Activated CD4-positive, alpha-beta T cell treated with anti-CD3 and anti-CD28 coated beads, Interleukin-2, amount 10 ng/mL, durations not matched to agents 7 days and 5 days (primary cell): ENCODE measurements around the gene RSRP1. TPM values are rescaled to one million over a fixed set of nuclear protein-coding genes. Genes with fewer than 3 reads are reported as not detected.
"Not testable (repeated sequence)": the region's sequence is repeated elsewhere in the genome, so short reads cannot be mapped to it uniquely, and the experiment has no call there.

Source experiments
- CTCF ChIA-PET: fragments of 350-600 bp; sonication (Branson Sonifier 250); formaldehyde crosslinking; loops from one replicate; lab custom pipeline; 2021; ENCODE audit warnings: antibody characterized with exemption; lab: Charles Lee
- POLR2A ChIA-PET: fragments of 350-600 bp; sonication (Branson Sonifier 250); formaldehyde crosslinking; loops from one replicate; lab custom pipeline; 2021; ENCODE audit warnings: antibody characterized with exemption; lab: Charles Lee
- DNase-seq: peaks from one replicate; pipeline ENCODE4 v3.0.0-alpha.2; 2020
- H3K27ac Mint-ChIP-seq: one replicate; pipeline ENCODE4 v1.8.0; 2021; ENCODE audit warnings: mild to moderate bottlenecking, moderate library complexity, mixed read lengths
- H3K27me3 Mint-ChIP-seq: one replicate; pipeline ENCODE4 v1.8.0; 2021; ENCODE audit warnings: mixed read lengths
- H3K36me3 Mint-ChIP-seq: one replicate; pipeline ENCODE4 v1.8.0; 2021; ENCODE audit warnings: low read depth, mixed read lengths
- H3K4me1 Mint-ChIP-seq: one replicate; pipeline ENCODE4 v1.8.0; 2021; ENCODE audit warnings: mixed read lengths
- H3K4me3 Mint-ChIP-seq: one replicate; pipeline ENCODE4 v1.8.0; 2021; ENCODE audit warnings: mild to moderate bottlenecking, moderate library complexity, mixed read lengths
- H3K9me3 Mint-ChIP-seq: one replicate; pipeline ENCODE4 v1.8.0; 2021; ENCODE audit warnings: mixed read lengths
- total RNA-seq, 2 experiments: library from RNA; stranded (reverse); gene quantifications; one replicate each; pipeline ENCODE4 v1.2.3, GENCODE V29; 2021

Gene RSRP1
- total RNA-seq, 2 experiments from 2014 or later: 213 to 271 TPM

GRCh38 chr1:25246600-25247023 lies 642 bp downstream of the RSRP1 start:
- H3K27ac Mint-ChIP-seq: peak overlapping the region; percentile 100
- CTCF ChIA-PET: no interaction called here
- H3K4me1 Mint-ChIP-seq: peaks cover 51% of the 10 kb centered on the region
- H3K36me3 Mint-ChIP-seq: peaks cover 52% of the 10 kb centered on the region
- POLR2A ChIA-PET: interaction anchor here (1.4 kb wide), 1 partner anchor 14 kb away, joined by 23 read pairs; the partner anchor contains the start of gene SYF2
- peak overlapping the region; percentile 98 for H3K4me3 Mint-ChIP-seq
- no peaks in the 10 kb centered on the region for H3K27me3 Mint-ChIP-seq
- DNase-seq: peak; percentile 42
- H3K9me3 Mint-ChIP-seq: no peaks in the 10 kb centered on the region

GRCh38 chr1:25245809-25246599 lies 1.2 kb downstream of the RSRP1 start:
- Mint-ChIP-seq H3K27ac (peak overlapping the region; percentile 100), H3K4me3 (peak overlapping the region; percentile 98), H3K36me3 (peaks cover 58% of the 10 kb centered on the region), H3K9me3 (no peaks in the 10 kb centered on the region), H3K4me1 (peaks cover 56% of the 10 kb centered on the region), H3K27me3 (no peaks in the 10 kb centered on the region)
- CTCF ChIA-PET: interaction anchor here (0.8 to 1.0 kb wide), 2 partner anchors 13 to 302 kb away, joined by 3 to 4 read pairs; no protein-coding TSS in a partner anchor
- POLR2A ChIA-PET: no interaction called here
- DNase-seq: no peak

- Mint-ChIP-seq H3K36me3 (peaks cover 63% of the 10 kb centered on the region), H3K4me1 (peaks cover 61% of the 10 kb centered on the region), H3K27me3 (no peaks in the 10 kb centered on the region), H3K27ac (peak overlapping the region; percentile 100), H3K4me3 (peak overlapping the region; percentile 98), H3K9me3 (no peaks in the 10 kb centered on the region)
- CTCF ChIA-PET: interaction anchor here (0.8 to 1.0 kb wide), 2 partner anchors 12 to 303 kb away, joined by 3 to 4 read pairs; no protein-coding TSS in a partner anchor
- no peak for DNase-seq
- POLR2A ChIA-PET: interaction anchor here (1.0 kb wide), 1 partner anchor 13 kb away, joined by 3 read pairs; the partner anchor contains the start of gene SYF2
These were observed 1.9 kb downstream of the RSRP1 start for GRCh38 chr1:25245393-25245792.

GRCh38 chr1:25243907-25244306 lies 3.3 kb downstream of the RSRP1 start:
- Mint-ChIP-seq H3K4me1 (peaks cover 74% of the 10 kb centered on the region), H3K9me3 (no peaks in the 10 kb centered on the region)

GRCh38 chr1:25239681-25240541 lies 7.3 kb downstream of the RSRP1 start:
- H3K4me3 Mint-ChIP-seq: peak overlapping the region; percentile 81
- ChIA-PET CTCF (interaction anchor here (1.4 to 1.7 kb wide), 6 partner anchors 8 to 109 kb away, joined by 3 to 10 read pairs (median 4); partner anchors contain the start of gene SYF2), POLR2A (interaction anchor here (0.5 kb wide), 1 partner anchor 764 kb away, joined by 6 read pairs; no protein-coding TSS in a partner anchor)
- H3K27ac Mint-ChIP-seq: peak overlapping the region; percentile 95
- H3K9me3 Mint-ChIP-seq: no peaks in the 10 kb centered on the region
- peak; percentile 89 for DNase-seq
- no peaks in the 10 kb centered on the region for H3K27me3 Mint-ChIP-seq
- H3K4me1 Mint-ChIP-seq: peaks cover 60% of the 10 kb centered on the region
- H3K36me3 Mint-ChIP-seq: peaks cover 48% of the 10 kb centered on the region

More at GRCh38 chr1:25243907-25244306, 3.3 kb downstream of the RSRP1 start:
- no peak overlapping the region for H3K27ac Mint-ChIP-seq
- POLR2A ChIA-PET: no interaction called here
- peak overlapping the region; percentile 23 for H3K4me3 Mint-ChIP-seq
- no peaks in the 10 kb centered on the region for H3K27me3 Mint-ChIP-seq
- CTCF ChIA-PET: no interaction called here
- no peak for DNase-seq
- H3K36me3 Mint-ChIP-seq: peaks cover 69% of the 10 kb centered on the region

- Mint-ChIP-seq H3K4me1 (peaks cover 50% of the 10 kb centered on the region), H3K27me3 (no peaks in the 10 kb centered on the region), H3K27ac (no peak overlapping the region), H3K9me3 (no peaks in the 10 kb centered on the region), H3K36me3 (peaks cover 35% of the 10 kb centered on the region), H3K4me3 (no peak overlapping the region)
- ChIA-PET CTCF (interaction anchor here (0.5 kb wide), 1 partner anchor 480 kb away, joined by 4 read pairs; no protein-coding TSS in a partner anchor), POLR2A (no interaction called here)
- DNase-seq: no peak
These were observed 9.2 kb downstream of the RSRP1 start for GRCh38 chr1:25238046-25238445.

GRCh38 chr1:25236261-25236660 lies 11.0 kb downstream of the RSRP1 start:
- H3K4me1 Mint-ChIP-seq: peaks cover 41% of the 10 kb centered on the region
- POLR2A ChIA-PET, H3K4me3 Mint-ChIP-seq, DNase-seq, H3K9me3 Mint-ChIP-seq, H3K27me3 Mint-ChIP-seq: not testable (repeated sequence)
- peak overlapping the region; percentile 46 for H3K27ac Mint-ChIP-seq
- H3K36me3 Mint-ChIP-seq: peaks cover 24% of the 10 kb centered on the region
- CTCF ChIA-PET: interaction anchor here (0.6 kb wide), 1 partner anchor 284 kb away, joined by 3 read pairs; no protein-coding TSS in a partner anchor

GRCh38 chr1:25235411-25235810 lies 11.8 kb downstream of the RSRP1 start:
- POLR2A ChIA-PET, H3K27me3 Mint-ChIP-seq, DNase-seq, H3K4me3 Mint-ChIP-seq, H3K9me3 Mint-ChIP-seq: not testable (repeated sequence)
- H3K4me1 Mint-ChIP-seq: peaks cover 40% of the 10 kb centered on the region
- H3K27ac Mint-ChIP-seq: peak overlapping the region; percentile 41
- CTCF ChIA-PET: interaction anchor here (0.6 kb wide), 1 partner anchor 285 kb away, joined by 3 read pairs; no protein-coding TSS in a partner anchor
- peaks cover 20% of the 10 kb centered on the region for H3K36me3 Mint-ChIP-seq

GRCh38 chr1:25232866-25233784 lies 14.1 kb downstream of the RSRP1 start:
- CTCF ChIA-PET: interaction anchor here (0.5 to 1.9 kb wide), 6 partner anchors 11 to 709 kb away, joined by 3 to 8 read pairs (median 4); no protein-coding TSS in a partner anchor

GRCh38 chr1:25232027-25232865 lies 15.0 kb downstream of the RSRP1 start, which contains the start of gene SYF2:
Gene SYF2 (minus strand): TSS chr1:25232502. CDS start chr1:25232467, 35 bp downstream.
- no peak within 1 kb of the TSS for H3K4me3 Mint-ChIP-seq
- ChIA-PET POLR2A (interaction anchor here (0.6 to 2.9 kb wide), 5 partner anchors 9 to 588 kb away, joined by 3 to 23 read pairs (median 3); partner anchors contain the start of genes MTFR1L and RSRP1), CTCF (interaction anchor here (0.6 to 1.9 kb wide), 5 partner anchors 8 to 210 kb away, joined by 3 to 8 read pairs (median 4); no protein-coding TSS in a partner anchor)
- no peaks in the 10 kb centered on the region for H3K9me3 Mint-ChIP-seq
- no peaks in the 10 kb centered on the region for H3K27me3 Mint-ChIP-seq
- no peak within 1 kb of the TSS for H3K27ac Mint-ChIP-seq
- DNase-seq: peak; percentile 93
- H3K4me1 Mint-ChIP-seq: peaks cover 37% of the 10 kb centered on the region
- H3K36me3 Mint-ChIP-seq: peaks cover 29% of the 10 kb centered on the region

More at GRCh38 chr1:25232866-25233784, 14.1 kb downstream of the RSRP1 start:
- H3K27ac Mint-ChIP-seq: no peak overlapping the region
- peaks cover 25% of the 10 kb centered on the region for H3K36me3 Mint-ChIP-seq
- H3K27me3 Mint-ChIP-seq: no peaks in the 10 kb centered on the region
- H3K4me1 Mint-ChIP-seq: peaks cover 38% of the 10 kb centered on the region
- no peak overlapping the region for H3K4me3 Mint-ChIP-seq
- peak; percentile 83 for DNase-seq
- POLR2A ChIA-PET: interaction anchor here (0.6 to 2.9 kb wide), 3 partner anchors 8 to 14 kb away, joined by 3 to 23 read pairs (median 3); partner anchors contain the start of gene RSRP1
- no peaks in the 10 kb centered on the region for H3K9me3 Mint-ChIP-seq
